ENCODE measurements around the gene AUTS2. TPM values are rescaled to one million over a fixed set of nuclear protein-coding genes. Genes with fewer than 3 reads are reported as not detected.

Gene AUTS2
- polyA plus RNA-seq, 1 donor, result 110 TPM

DNA sequence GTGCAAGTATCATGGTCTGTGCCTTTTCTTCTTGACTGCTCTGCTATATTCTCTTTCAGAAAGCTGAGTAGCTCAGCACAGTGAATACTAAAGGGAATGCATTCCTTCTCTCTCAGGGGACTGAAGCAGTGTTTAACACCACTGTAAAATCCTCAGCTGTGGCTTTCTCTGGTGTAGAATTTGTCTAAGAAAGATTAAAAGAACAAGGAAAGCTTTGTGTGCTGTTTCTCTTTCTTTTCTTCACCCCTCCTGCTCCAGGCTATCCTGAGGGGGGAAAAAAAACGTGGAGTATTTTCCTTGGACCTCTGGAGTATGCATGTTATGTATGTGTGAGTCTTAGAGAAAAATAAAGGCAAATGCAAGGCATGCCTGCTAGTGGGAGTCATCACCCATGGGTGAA lies 383.9 kb downstream of the AUTS2 start:
- DNase-seq, result no peak

DNA sequence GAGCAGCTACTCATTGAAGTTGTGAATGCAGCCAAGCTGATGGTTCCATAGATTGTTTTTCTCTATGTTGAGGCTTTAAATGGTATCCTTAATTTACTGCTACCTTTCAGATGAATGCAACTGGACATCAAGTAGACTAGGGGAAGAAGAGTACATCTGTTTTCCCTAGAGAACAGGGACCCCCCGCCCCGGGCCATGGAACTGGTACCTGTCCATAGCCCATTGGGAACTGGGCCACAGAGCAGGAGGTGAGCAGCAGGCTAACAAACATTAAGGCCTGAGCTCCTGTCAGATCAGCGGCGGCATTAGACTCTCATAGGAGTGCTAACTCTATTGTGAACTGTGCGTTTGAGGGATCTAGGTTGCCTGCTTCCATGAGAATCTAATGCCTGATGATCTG lies 391.3 kb downstream of the AUTS2 start:
- DNase-seq, result no peak

DNA sequence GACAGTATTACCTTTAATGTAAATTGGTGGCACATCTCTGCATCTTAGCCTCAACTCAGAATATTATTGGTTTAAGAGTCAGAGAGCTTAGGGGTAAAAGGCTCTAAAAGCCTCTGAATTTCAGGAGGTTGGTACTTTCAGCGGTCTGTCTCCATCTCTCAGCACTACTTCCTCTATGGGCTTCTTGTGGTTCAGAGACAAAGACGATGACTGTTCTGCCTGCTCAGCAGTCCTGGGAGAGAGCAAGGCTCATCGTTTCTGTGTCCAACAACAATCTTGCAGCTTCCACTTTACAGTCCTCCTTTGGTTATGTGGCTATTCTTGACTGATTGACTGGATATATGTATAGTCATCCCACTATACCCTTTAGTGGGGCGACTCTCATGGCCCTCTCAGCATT lies 394.7 kb downstream of the AUTS2 start:
- DNase-seq, result no peak

DNA sequence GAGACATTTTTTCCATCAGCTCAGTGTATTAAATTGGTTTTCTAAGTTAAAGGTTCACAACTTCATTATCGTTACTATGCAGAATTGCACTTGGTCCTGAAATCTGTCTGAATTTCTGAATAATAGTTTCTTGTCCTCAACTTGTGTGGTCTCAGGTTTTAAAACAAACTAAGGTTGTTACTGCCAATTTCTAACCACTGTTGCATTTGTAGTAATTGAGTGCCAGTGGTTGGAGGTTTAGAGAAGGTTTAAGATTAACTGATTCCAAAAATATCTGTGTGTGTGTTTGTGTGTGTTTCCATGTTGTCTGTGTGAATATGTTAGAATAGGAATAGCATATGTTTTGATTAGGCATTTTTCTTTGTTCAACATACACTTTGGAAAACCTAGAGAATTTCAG lies 395.9 kb downstream of the AUTS2 start:
- DNase-seq, result no peak

DNA sequence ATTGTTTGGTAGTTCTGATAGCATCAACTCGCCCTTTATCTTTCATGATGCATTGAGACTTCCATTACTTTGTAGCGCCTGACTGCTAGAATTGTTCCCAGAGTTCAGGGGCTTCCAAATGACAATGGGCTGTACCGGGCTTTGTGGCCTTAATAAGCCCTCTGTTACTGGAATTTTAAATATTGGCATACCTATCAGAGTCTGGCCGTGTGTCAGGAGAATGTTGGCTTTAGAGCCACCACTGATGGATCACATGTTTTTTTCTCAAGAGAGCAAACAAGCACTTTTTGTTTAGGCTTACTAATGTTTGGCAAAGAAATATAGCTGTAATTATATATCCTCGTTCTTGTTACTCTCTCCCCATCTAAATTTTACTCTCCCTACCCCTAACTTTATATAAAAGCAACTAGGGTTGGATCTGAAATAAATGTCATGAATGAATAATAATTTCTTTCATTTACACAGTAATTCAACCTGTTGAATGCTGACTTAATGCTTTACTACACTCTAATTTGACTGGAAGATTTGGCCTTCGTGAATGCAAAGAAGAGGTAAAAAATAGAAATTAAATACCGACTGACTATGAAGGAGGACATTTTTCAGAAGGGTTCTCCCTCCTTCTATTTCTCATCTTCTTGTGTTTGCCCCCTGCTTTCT lies 396.7 kb downstream of the AUTS2 start:
- DNase-seq, result no peak

DNA sequence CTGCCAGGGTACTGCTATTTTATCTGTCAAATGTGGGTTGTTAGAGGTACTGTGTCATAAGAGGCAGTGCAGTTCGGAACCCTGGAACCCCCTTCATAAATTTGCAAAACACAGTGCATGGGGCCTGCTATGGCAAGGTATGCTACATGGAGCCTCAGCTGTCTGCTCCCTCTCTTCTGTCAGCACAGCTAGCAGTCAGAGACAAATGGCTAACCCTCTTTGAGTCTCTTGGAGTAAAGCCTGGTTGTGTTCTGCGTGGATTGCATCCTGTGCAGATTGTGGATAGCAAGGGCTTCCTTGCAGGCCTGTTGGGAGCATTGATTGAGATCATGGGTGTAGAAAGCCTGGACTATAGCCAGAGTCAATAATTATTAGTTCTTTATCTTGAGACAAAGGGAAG lies 397.8 kb downstream of the AUTS2 start:
- no peak for DNase-seq

DNA sequence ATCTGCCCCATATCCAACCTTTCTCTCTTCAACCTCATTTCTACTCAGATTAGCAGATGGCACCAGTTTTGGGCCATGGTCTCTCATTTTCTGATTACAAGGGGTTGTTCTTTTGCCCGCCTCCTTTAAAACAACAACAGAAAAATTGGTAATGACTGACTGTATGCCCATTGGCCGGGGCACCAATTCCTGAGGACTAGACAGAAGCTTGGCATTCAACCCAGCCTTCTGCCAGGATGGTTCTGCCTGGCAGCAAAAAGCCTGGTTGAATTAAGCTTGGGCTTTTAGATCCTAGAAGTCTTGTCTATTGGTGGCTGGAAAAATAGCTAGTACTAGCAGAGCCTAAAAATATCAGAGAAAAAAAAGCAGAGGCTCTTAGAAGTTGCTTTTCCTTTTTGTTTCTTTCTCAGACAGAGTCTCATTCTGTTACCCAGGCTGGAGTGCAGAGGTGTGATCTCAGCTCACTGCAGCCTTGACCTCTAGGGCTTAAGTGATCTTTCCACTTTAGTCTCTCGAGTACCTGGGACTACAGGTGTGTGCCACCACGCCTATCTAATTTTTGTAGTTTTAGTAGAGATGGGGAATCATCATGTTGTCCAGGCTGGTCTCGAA lies 402.6 kb downstream of the AUTS2 start:
- no peak for DNase-seq

DNA sequence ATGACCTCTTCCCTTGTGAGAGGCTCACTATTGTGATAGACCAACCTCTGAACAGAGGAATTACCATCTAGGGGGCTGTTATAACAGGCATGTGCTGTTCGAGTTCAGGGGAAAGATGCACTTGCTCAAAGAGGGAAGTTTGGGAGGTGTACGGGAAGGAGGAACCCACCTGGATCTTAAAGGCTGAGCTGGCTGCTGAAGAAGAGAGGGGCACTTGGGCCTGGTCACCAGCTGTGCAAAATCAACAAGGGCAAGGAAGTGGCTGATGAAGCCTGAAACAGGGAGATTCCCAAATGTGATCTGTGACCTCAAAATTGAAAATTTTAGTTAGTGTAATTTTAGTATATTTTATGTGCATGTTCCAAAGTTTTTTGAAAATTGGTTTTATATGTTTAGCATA lies 407.2 kb downstream of the AUTS2 start:
- DNase-seq, result no peak

DNA sequence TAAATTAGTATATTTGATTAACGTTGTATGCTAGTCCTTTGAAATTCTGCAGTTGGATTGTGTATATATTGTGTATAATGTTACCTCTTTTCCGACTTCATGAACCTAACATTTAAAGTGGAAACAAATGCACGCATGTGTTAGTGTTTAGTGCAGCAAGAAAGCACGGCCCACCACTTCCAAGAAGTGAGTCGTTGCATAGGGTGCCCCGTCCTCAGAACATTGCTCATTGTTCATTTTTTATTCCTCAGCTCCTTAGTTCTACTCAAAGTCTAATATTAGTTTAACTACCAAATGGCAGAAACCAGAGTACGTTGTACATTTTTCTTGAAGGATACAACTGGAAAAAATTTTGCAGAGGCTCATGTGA lies 407.6 kb downstream of the AUTS2 start:
- no peak for DNase-seq

DNA sequence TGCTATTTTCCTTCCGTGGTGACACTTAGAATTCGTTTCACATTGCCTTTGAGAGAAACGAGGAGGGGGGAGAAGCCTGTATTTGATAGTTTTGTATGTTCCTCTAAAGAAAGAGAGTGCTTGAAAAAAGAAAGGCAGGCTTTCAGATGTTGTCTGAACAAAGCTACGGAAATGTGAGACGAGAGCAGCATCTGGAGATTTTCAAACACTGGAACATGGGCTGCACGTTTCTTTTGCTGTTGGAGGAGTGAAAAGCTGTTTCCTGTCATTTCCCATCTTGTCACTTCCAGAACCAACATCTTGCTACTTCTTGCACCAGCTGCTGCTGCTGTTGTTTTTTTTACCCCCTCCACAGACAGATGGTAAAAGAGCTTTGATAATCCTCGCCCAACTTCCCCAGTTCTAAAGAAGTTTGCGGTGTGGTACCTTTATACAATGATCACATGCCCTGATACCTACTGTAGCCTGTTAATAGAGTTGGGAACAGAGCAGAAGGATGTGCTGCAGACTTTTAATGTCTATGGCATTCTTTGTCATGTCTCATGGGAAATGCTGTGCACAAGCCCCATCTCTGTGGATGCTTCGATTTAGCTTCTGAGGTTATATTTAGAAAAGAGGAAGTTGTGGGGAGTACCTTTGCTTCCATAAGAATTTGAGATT lies 408.1 kb downstream of the AUTS2 start:
- DNase-seq, result peak; percentile 52

DNA sequence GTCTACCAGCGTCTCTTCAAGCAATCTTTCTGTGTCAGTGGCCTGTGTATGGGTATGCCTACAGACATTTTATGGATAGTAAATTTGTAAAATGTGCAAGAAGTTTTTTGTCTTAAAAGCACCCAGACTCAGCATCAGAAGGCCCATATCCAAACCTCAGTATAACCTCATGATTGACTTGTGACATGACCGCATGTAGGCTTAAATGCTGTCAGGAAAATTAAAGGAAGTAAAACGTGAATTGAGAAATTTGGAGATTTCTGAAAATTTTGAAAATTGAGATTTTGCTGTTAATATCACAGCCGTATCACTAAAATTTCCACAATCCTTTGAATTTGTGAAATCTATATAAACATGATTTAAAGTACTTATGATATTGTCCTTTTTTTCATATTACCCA lies 410.2 kb downstream of the AUTS2 start:
- DNase-seq, result no peak

DNA sequence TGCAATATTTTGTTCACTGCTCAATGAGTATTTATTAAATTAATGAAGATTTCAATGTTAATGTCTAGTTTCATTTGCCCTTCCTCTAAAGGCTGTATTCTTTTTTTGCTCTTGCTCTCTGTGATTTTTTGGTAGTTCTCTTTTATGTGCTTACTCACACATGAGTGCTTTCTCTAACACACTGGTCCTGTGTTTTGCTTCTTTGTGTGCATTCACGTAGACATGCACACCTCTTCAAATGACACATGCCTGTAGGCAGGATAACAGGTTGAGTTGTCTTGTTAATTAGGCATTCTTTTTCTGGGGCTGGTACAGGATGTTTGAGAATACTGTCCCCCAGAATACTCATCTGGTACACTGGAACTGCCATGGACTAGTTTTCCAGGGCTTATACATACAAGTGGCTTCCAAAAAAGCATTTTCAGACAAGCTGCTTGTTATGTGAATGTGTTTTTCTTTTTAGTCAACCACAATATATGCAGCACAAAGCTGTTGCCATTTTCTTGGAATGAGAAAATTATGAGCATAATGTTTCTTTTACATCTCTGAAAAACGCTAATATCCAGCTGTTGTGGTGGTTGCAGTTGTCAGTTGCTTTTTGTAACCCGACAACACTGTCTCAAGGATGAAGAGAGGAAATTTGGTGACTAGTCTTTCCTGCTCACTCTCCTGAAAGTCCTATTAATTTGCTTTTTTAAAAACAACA lies 416.4 kb downstream of the AUTS2 start:
- no peak for DNase-seq

DNA sequence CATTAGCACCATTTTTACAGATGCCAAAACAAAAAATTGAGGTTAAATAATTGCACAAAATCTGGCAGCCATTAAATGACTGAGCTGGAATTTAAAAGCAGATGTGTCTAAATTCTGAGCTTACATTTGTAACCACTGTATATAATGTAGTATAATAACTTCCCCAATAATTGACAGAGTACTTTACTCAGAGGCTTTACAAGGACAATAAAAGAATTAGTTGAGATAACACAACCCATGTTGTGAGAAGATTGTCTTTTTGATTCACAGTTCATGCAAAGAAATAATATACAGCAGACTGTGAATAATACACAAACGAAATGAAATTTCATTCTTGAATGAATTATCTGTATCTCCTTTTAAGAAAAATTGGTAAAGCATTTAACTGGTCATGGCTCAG lies 417.1 kb downstream of the AUTS2 start:
- DNase-seq, result no peak

DNA sequence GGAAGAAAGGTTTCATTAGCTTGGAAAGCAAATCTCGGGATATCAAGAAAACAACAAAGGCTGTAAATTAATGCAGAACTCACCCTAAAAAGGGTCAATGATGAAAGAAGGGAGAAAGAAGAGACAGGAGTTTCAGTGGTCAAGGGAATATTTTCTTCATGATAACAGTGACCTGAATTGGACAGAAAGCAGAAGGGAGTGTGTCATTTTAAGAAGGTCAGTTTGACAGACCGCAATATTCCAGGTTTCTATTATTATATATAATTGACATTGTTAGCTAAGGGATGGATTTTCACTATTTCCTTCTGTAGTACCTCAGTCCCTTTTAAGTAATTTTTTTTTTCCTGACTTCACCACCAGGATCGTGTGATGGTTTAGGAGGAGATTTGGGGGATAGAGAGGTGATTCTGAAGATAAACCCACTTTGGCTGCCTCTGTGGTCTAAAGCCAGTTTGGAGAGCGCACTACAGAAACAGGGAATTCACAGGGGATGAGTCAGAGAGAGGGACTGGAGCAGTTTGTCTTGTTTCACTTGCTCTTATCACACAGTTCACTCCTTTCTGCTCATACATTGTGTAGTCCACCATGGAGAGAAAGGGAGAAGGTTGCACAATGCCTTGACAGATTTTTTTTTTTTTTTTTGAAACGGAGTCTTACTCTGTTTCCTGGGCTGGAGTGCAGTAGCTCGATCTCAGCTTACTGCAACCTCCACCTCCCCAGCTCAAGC lies 417.9 kb downstream of the AUTS2 start:
- DNase-seq, result no peak

DNA sequence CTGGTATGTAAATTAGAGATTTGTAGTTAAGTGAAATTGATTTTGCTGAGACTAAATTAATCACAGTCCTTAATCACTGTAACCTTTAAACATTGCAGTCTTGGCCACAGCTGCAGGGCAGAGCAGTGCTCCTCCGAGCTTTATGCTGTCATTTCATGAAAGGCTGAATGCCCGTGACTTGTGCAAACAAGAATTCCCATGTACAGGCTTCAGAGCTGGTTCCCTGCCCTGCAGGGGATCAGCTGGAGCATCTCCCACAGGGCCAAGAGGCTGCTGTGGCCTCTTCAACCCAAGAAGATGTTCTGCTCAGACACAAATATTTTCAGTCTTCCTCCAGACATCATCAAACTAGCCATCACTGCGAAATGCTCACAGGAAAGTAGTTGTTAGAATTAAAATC lies 419.1 kb downstream of the AUTS2 start:
- no peak for DNase-seq

DNA sequence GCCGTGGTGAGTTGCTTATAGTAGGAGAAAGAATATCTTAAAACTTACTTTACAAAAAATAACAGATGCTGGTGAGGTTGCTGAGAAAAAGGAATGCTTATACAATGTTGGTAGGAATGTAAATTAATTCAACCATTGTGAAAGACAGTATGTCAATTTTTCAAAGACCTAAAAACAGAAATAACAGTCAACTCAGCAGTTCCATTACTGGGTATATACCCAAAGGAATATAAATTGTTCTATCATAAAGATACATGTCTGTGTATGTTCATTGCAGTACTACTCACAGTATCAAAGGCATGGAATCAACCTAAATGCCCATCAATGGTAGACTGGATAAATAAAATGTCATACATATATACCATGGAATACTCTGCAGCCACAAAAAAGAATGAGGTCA lies 420.4 kb downstream of the AUTS2 start:
- DNase-seq, result no peak

DNA sequence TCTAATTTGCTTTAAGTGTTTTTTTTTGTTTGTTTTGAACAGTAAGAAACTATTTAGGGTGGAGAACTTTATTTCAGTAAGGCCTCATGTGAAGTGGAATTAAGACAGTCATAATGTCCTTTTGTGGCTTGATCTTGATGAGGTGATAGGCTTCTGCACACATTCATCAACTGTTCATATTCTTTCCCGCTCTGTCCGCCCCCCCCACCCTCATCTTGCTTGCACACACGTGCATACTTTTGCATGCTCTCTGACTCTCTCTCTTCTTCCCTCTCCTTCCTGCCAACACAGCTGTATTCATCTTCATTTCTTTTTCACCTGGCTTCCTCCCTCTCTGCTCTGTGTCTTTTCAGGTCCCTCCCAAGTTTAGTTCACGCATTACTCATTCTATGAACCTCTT lies 429.6 kb downstream of the AUTS2 start:
- DNase-seq, result no peak

DNA sequence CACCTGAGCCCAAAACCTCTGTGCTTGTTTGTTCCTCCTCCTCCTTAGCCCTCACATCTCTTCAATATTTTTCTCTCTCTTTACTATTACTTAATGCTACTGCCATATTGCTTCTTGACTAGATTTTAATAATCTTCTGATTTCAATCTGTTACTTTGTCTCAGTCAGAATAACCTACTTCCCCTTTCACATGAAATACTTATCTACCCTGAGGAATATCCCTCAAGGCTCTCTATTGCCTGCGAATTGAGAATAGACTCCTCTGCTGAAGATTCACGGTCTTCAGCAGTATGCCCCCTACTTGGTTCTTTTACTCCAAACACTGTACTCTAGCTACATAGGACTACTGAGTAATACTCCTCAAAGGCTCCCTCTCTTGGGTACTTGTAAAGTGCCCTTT lies 430.3 kb downstream of the AUTS2 start:
- no peak for DNase-seq

DNA sequence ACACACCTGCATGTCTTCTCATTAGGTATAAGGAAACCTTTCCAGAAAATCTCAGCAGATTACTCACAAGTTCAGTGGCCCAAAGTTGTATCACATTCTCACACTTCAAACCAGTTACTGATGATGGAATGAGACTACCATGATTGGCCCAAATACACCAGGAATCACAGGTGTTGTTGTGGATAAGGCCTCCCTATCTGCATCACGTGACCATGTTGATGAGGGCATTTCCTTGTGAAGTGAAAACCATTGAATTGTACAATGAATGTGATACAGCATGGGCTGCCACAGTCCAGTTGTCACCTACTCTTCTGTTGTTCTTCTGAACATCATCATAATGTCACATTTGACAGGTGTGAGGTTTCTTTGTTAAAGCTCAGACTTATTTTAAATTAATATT lies 431.7 kb downstream of the AUTS2 start:
- DNase-seq, result no peak

DNA sequence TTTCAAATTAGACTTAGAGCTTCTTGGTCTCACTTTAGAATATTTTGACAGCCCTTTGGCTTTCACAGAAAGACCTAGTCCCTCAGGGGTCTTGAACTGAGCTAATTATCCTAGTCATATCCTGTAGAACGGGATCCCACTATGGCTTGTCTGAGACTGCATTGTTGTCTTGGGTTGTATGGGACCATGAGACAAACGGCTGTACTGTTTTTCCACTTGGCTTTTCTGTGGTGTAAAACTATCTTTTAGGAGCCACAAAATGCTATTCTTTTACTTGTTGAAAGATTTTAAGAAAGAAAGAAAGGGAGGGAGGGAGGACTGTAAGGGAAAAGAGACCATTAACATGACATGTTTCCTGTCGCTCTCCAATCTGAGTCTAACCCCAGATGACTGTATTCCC lies 432.5 kb downstream of the AUTS2 start:
- DNase-seq, result no peak

DNA sequence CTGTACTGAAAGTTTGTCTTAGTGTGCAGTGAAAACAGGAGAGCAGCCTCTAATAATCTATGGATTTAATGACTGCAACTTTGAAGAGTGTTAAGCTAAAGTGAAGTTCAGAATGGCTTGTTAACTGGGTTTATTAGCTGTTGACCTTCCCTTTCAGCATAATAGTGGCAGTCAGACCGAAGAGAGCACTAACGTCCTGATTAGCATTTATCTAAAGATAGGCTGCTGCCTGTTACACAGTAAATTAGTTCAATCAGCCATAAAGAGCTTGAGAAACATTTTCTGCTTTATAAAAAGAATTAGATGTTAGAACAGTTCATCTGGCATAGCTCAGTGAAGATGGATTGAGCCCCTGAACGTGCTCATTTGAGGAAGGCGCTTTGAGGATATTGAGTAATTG lies 433.0 kb downstream of the AUTS2 start:
- DNase-seq, result no peak

DNA sequence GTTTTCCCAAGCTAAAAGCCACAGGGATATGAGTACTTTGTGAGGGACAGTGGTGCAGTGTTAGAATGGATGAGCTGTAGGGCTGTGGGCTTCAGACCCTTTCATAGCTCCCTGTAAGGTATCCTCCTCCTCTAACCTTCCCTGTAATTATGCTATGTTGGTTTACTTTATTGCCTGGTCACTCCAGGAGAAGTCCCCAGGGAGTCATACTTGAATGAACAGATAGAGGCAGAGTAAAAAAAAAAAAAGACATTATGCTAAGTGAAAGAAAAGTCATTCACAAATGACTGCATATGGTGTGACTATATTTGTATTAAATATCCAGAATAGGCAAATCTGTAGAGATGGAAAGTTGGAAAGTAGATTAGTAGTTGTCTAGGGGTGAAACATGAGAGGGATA lies 434.4 kb downstream of the AUTS2 start:
- no peak for DNase-seq

DNA sequence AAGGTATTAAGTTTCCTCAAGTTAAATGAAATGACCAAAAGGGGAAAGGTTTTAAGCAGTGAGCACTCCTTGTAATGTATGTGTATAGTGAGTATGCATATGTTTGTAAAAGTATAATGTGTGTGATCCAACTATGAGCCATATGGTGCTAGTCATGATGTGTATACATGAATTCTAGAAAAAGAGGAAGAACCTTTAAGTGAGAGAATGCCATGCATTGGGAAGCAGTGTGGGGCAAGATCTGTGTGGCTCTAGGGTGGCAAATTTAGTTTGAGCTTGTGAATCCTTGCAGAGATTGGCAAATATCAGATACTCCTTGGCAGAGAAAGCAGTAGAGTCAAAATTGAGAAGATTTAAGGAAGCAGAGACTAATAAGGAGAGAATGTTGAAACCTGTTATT lies 435.0 kb downstream of the AUTS2 start:
- no peak for DNase-seq

Data from left kidney (tissue), 2 donors.